Sigmoid colon (tissue), 4 donors: Measurements from ENCODE around the gene FOXD2.

Experiments
- POLR2A ChIP-seq, 2 donors: fragments of 450-650 bp; IDR thresholded peaks; one replicate each; pipeline ENCODE4 v1.6.1; 2016; ENCODE audit warnings: antibody characterized with exemption in 2 of 2, mild to moderate bottlenecking in 2 of 2, moderate library complexity in 2 of 2
- POLR2AphosphoS5 ChIP-seq, 4 donors: sonication (generic); formaldehyde crosslinking; IDR thresholded peaks; one replicate each; pipeline ENCODE4 v1.6.1; 2017; ENCODE audit warnings: antibody characterized with exemption in 4 of 4
- TF ChIP-seq, protein P1 (sequence below), 4 experiments: fragments of 450-650 bp in 3 of 4; fragments of 200-600 bp in 1 of 4; IDR thresholded peaks; one replicate each; pipeline ENCODE4 v1.5.1; 2016 to 2019; ENCODE audit warnings: antibody characterized with exemption in 4 of 4, mild to moderate bottlenecking in 3 of 4, moderate library complexity in 2 of 4

DNA sequence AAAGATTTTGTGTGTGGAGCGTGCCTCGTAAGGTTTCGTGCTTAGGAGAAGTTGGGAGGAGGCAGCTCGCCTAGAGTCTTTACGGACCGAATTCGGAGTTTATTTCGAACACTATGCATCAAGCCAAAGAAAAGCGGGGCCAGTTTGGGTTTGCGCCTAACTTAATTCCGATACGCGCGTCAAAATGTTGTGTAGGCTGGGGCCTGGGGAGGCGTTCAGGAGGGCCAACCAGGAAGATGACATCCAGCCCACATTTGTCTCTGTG, 6.4 kb downstream of the FOXD2 start:
- TF ChIP-seq, protein P1, sequence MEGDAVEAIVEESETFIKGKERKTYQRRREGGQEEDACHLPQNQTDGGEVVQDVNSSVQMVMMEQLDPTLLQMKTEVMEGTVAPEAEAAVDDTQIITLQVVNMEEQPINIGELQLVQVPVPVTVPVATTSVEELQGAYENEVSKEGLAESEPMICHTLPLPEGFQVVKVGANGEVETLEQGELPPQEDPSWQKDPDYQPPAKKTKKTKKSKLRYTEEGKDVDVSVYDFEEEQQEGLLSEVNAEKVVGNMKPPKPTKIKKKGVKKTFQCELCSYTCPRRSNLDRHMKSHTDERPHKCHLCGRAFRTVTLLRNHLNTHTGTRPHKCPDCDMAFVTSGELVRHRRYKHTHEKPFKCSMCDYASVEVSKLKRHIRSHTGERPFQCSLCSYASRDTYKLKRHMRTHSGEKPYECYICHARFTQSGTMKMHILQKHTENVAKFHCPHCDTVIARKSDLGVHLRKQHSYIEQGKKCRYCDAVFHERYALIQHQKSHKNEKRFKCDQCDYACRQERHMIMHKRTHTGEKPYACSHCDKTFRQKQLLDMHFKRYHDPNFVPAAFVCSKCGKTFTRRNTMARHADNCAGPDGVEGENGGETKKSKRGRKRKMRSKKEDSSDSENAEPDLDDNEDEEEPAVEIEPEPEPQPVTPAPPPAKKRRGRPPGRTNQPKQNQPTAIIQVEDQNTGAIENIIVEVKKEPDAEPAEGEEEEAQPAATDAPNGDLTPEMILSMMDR (IDR thresholded peaks at IDR 0.05), result no peak
- TF ChIP-seq POLR2AphosphoS5 (IDR thresholded peaks at IDR 0.05) (no peak), POLR2A (IDR thresholded peaks at IDR 0.05) (no peak)
